Measurements from ENCODE around the gene CHST3. TPM values are rescaled to one million over a fixed set of nuclear protein-coding genes. Genes with fewer than 3 reads are reported as not detected.

The CHST3 gene
- total and polyA plus RNA-seq, 9 donors: 16.4 to 69.2 (median 36.1) TPM

DNA sequence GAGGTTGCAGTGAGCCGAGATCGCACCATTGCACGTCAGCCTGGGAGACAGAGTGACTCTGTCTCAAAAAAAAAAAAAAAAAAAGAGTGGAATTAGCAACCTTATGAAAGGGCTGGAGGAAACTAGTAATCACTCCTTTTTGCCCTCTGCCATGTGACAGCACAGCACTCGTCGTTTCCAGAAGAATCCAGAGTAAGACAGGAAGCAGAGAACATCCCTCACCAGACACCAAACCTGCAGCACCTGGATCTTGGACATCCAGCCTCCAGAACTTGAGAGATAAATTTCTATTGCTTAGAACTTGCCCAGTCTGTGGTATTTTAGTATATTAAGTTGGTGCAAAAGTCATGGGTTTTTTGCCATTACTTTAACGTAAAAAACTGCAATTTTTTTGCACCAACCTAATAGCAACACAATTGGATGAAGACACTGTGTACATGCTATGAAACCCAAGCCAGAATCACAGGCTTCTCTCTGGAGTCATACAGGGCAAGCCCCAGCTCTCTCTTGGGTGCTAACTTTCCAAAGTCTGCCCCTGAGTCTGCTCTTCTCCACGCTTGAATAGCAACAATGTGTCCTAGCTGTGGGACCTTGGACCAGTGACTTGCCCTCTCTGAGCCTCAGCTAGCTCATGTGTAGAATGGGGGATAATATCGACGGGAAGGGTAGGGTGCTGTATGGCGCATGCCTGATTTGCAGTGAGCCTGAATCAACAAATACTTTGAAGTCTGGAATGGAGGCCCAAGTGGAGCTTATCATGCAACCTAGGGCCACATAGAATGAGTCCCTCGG lies 55.1 kb downstream of the CHST3 start:
- Histone ChIP-seq H3K36me3 (no peaks in the 10 kb centered on the region), H3K4me1 (ENCODE audit: insufficient read depth) (peaks cover 33% of the 10 kb centered on the region), H3K27me3 (no peaks in the 10 kb centered on the region), H3K27ac (no peak overlapping the region), H3K4me3 (no peak overlapping the region), H3K9me3 (no peaks in the 10 kb centered on the region)
- no peak for TF ChIP-seq EP300 (IDR thresholded peaks at IDR 0.05)
- TF ChIP-seq, protein P1, sequence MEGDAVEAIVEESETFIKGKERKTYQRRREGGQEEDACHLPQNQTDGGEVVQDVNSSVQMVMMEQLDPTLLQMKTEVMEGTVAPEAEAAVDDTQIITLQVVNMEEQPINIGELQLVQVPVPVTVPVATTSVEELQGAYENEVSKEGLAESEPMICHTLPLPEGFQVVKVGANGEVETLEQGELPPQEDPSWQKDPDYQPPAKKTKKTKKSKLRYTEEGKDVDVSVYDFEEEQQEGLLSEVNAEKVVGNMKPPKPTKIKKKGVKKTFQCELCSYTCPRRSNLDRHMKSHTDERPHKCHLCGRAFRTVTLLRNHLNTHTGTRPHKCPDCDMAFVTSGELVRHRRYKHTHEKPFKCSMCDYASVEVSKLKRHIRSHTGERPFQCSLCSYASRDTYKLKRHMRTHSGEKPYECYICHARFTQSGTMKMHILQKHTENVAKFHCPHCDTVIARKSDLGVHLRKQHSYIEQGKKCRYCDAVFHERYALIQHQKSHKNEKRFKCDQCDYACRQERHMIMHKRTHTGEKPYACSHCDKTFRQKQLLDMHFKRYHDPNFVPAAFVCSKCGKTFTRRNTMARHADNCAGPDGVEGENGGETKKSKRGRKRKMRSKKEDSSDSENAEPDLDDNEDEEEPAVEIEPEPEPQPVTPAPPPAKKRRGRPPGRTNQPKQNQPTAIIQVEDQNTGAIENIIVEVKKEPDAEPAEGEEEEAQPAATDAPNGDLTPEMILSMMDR (IDR thresholded peaks at IDR 0.05): no peak
- no peak for TF ChIP-seq POLR2A (IDR thresholded peaks at IDR 0.05)
- intact Hi-C loops (cut with DNase I): no loop called here
- no peak for DNase-seq
- WGBS, 3 donors: 89 to 93% (median 90%) methylated on average over 11 of the region's 11 CpGs

DNA sequence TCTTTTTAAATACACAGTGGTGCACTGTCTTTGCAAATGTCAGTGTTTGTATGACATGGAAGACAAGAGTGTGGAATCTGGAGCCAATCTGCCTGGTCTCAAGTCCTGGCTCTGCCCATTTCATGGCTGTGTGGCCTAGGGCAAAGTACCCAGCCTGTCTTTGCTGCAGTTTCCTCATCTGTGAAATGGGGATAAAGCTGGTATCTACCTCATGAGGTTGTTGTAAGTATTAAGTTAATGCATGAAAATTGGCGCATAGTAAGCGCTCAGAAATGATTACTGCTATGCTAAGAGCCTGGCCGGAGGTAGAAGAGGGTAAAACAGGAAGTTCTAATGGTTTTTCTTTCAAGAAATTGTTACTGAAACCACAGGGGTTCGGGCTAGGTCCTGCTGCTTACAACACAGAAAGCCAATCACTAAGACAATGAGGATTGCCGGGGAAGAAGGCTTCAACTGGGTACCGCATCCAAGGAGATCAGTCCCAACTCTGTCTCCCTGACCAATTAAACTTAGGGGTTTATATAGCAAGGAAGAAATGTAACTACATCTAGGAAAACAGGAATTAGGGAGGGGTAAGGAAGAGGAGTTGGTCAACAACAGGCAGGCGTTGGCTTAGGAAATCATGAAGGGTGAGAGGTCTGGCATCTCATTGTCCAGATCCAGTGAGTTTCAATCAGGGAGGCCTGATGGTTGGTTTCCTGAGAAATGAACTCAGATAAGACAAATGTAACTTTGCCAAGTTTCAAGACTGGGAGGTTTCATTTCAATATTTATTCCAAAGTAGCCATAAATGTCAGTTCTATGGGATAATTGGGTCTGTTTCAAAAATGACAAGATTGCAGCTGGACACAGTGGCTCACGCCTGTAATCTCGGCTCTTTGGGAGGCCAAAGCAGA lies 57.0 kb downstream of the CHST3 start:
- no peaks in the 10 kb centered on the region for H3K36me3 ChIP-seq
- no peak overlapping the region for H3K27ac ChIP-seq
- peaks cover 21% of the 10 kb centered on the region for H3K4me1 ChIP-seq (ENCODE audit: insufficient read depth)
- TF ChIP-seq, protein P1 (IDR thresholded peaks at IDR 0.05): no peak
- TF ChIP-seq POLR2A (IDR thresholded peaks at IDR 0.05) (no peak), EP300 (IDR thresholded peaks at IDR 0.05) (no peak)
- H3K9me3 ChIP-seq: no peaks in the 10 kb centered on the region
- no peaks in the 10 kb centered on the region for H3K27me3 ChIP-seq
- 52 to 66% (median 53%) methylated on average over 9 of the region's 9 CpGs for WGBS, 3 donors
- H3K4me3 ChIP-seq: no peak overlapping the region
- DNase-seq: no peak
- intact Hi-C loops (cut with DNase I): no loop called here

DNA sequence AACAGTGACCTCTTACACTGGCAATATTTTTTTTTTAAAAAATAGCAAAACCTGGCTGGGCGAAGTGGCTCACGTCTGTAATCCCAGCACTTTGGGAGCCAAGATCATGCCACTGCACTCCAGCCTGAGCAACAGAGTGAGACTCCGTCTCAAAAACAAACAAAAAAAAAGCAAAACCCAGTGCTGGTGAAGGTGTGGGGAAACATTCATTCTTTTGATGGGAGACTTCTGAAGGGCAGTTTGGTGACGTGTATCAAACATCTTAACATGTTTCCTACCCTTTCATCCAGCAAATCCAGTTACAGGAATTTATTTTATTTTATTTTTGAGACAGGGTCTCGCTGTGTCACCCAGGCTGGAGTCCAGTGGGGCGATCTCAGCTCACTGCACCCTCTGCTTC lies 58.0 kb downstream of the CHST3 start:
- H3K4me3 ChIP-seq: no peak overlapping the region
- DNase-seq: no peak
- TF ChIP-seq, protein P1 (IDR thresholded peaks at IDR 0.05): no peak
- no peak for TF ChIP-seq POLR2A (IDR thresholded peaks at IDR 0.05)
- TF ChIP-seq EP300 (IDR thresholded peaks at IDR 0.05): no peak
- H3K4me1 ChIP-seq (ENCODE audit: insufficient read depth): peaks cover 21% of the 10 kb centered on the region
- no peaks in the 10 kb centered on the region for H3K9me3 ChIP-seq
- no peak overlapping the region for H3K27ac ChIP-seq
- 72 to 83% (median 79%) methylated on average over 6 of the region's 6 CpGs for WGBS, 3 donors
- intact Hi-C loops (cut with DNase I): no loop called here
- no peaks in the 10 kb centered on the region for H3K36me3 ChIP-seq
- H3K27me3 ChIP-seq: no peaks in the 10 kb centered on the region

DNA sequence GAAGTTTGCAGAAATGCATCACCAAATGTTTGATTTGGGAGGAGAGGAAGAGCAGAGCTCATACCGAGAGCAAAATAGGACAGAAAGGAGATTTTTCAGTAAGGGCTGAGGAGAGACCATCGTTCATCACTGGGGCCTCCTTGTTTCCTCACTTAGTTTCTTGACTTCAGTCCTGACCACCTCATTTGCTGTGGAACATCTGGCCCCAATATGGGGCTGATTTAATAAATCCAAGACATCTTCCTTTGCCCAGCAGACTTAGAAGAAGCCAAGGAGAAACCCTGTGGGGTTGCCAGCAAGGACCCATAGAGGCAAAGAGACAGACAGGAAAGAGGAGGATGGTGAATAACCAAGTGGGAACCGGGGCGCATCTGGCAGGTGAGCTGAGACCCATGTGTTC lies 60.4 kb downstream of the CHST3 start:
- H3K27ac ChIP-seq: no peak overlapping the region
- H3K4me3 ChIP-seq: no peak overlapping the region
- peaks cover 15% of the 10 kb centered on the region for H3K4me1 ChIP-seq (ENCODE audit: insufficient read depth)
- no peak for DNase-seq
- TF ChIP-seq, protein P1 (IDR thresholded peaks at IDR 0.05): no peak
- TF ChIP-seq EP300 (IDR thresholded peaks at IDR 0.05) (no peak), POLR2A (IDR thresholded peaks at IDR 0.05) (no peak)
- H3K36me3 ChIP-seq: no peaks in the 10 kb centered on the region
- no peaks in the 10 kb centered on the region for H3K9me3 ChIP-seq
- no peaks in the 10 kb centered on the region for H3K27me3 ChIP-seq
- 84 to 88% (median 85%) methylated on average over 4 of the region's 4 CpGs for WGBS, 3 donors
- intact Hi-C loops (cut with DNase I): no loop called here
